CD14-positive monocyte (primary cell): Measurements from ENCODE around the gene PI4KB. TPM values are rescaled to one million over a fixed set of nuclear protein-coding genes. Genes with fewer than 3 reads are reported as not detected.

Source experiments
- DNase-seq, 3 donors: peaks; one replicate each; pipeline ENCODE4 v3.0.0-alpha.2; 2011 to 2022
- H2AFZ ChIP-seq: 2 replicates; pipeline ENCODE4 v1.6.0; 2012; ENCODE audit warnings: mild to moderate bottlenecking, low read depth, low read length, inconsistent platforms; ENCODE audit not compliant: insufficient read depth, poor library complexity, severe bottlenecking
- H3K27ac ChIP-seq, 2 donors: 1 replicate in 1 of 2; 2 replicates in 1 of 2; pipeline ENCODE4 v1.5.1; 2012 to 2013; ENCODE audit warnings: low read length in 2 of 2, control low read depth in 1 of 2, inconsistent platforms in 1 of 2, low read depth in 1 of 2, mild to moderate bottlenecking in 1 of 2
- H3K27me3 ChIP-seq, 2 donors: one replicate each; pipeline versions ENCODE4 v1.6.0 to v1.6.1; 2011 to 2013; ENCODE audit warnings: low read length in 2 of 2; ENCODE audit not compliant: control insufficient read depth in 2 of 2, insufficient read depth in 2 of 2
- H3K36me3 ChIP-seq, 2 donors: replicated peaks in 1 of 2; 1 replicate in 1 of 2; 2 replicates in 1 of 2; pipeline versions ENCODE4 v1.5.1 to v1.6.1; 2012 to 2013; ENCODE audit warnings: low read length in 2 of 2, control low read depth in 1 of 2, inconsistent platforms in 1 of 2, mild to moderate bottlenecking in 1 of 2; ENCODE audit not compliant: insufficient read depth in 2 of 2, control insufficient read depth in 1 of 2
- H3K4me1 ChIP-seq, 2 donors: 1 replicate in 1 of 2; 2 replicates in 1 of 2; pipeline versions ENCODE4 v1.5.1 to v1.6.1; 2012 to 2013; ENCODE audit warnings: low read length in 2 of 2, control low read depth in 1 of 2, inconsistent platforms in 1 of 2, mild to moderate bottlenecking in 1 of 2, moderate library complexity in 1 of 2; ENCODE audit not compliant: insufficient read depth in 2 of 2, control insufficient read depth in 1 of 2
- H3K4me2 ChIP-seq: replicated peaks from 2 replicates; pipeline ENCODE3; 2012; ENCODE audit warnings: low read length, moderate library complexity, mild to moderate bottlenecking; ENCODE audit not compliant: poor library complexity, severe bottlenecking; ENCODE audit errors: extremely low read depth
- H3K4me3 ChIP-seq, 3 experiments: fragments of 200-600 bp in 1 of 3; sonication (generic) in 1 of 3; replicated peaks in 1 of 3; 1 replicate in 2 of 3; 2 replicates in 1 of 3; pipeline ENCODE4 v1.5.1; 2011 to 2013; ENCODE audit warnings: low read length in 3 of 3, mild to moderate bottlenecking in 3 of 3, control low read depth in 2 of 3, low read depth in 2 of 3, inconsistent platforms in 1 of 3, moderate library complexity in 1 of 3
- H3K79me2 ChIP-seq: 2 replicates; pipeline ENCODE4 v1.6.0; 2012; ENCODE audit warnings: mild to moderate bottlenecking, control low read depth, inconsistent platforms, low read length, moderate library complexity; ENCODE audit not compliant: insufficient read depth
- H3K9ac ChIP-seq: 2 replicates; pipeline ENCODE4 v1.6.0; 2017; ENCODE audit warnings: low read length, mild to moderate bottlenecking; ENCODE audit not compliant: insufficient read depth, poor library complexity, severe bottlenecking
- H3K9me3 ChIP-seq, 2 donors: replicated peaks in 1 of 2; 1 replicate in 1 of 2; 2 replicates in 1 of 2; pipeline versions ENCODE4 v1.5.1 to v1.6.1; 2012 to 2013; ENCODE audit warnings: low read length in 2 of 2, control low read depth in 1 of 2; ENCODE audit not compliant: control insufficient read depth in 1 of 2, insufficient read depth in 1 of 2
- H4K20me1 ChIP-seq: 2 replicates; pipeline ENCODE4 v1.6.0; 2012; ENCODE audit warnings: mild to moderate bottlenecking, low read length, control low read depth, moderate library complexity; ENCODE audit not compliant: insufficient read depth
- H3K27ac Mint-ChIP-seq, 7 donors: one replicate each; pipeline ENCODE4 v1.8.0; 2020; ENCODE audit warnings: mild to moderate bottlenecking in 7 of 7, mixed read lengths in 7 of 7, moderate library complexity in 6 of 7, inconsistent platforms in 2 of 7
- H3K27me3 Mint-ChIP-seq, 3 donors: one replicate each; pipeline ENCODE4 v1.8.0; 2021 to 2022; ENCODE audit warnings: low read depth in 3 of 3, mild to moderate bottlenecking in 3 of 3, mixed read lengths in 3 of 3, moderate library complexity in 3 of 3, inconsistent platforms in 1 of 3
- H3K36me3 Mint-ChIP-seq, 2 donors: one replicate each; pipeline ENCODE4 v1.8.0; 2020; ENCODE audit warnings: mixed read lengths in 2 of 2, inconsistent platforms in 1 of 2, mild to moderate bottlenecking in 1 of 2
- H3K4me1 Mint-ChIP-seq: one replicate; pipeline ENCODE4 v1.8.0; 2020; ENCODE audit warnings: mild to moderate bottlenecking, mixed read lengths
- H3K4me3 Mint-ChIP-seq, 2 donors: one replicate each; pipeline ENCODE4 v1.8.0; 2020; ENCODE audit warnings: mild to moderate bottlenecking in 2 of 2, mixed read lengths in 2 of 2, moderate library complexity in 1 of 2
- H3K9me3 Mint-ChIP-seq, 7 donors: one replicate each; pipeline ENCODE4 v1.8.0; 2020 to 2022; ENCODE audit warnings: mixed read lengths in 7 of 7, mild to moderate bottlenecking in 6 of 7, moderate library complexity in 6 of 7, inconsistent platforms in 2 of 7
- WGBS: methylation state at CpG from one replicate; pipeline ENCODE4 v1.1.5; 2013; ENCODE audit warnings: missing lambda C conversion rate; ENCODE audit not compliant: insufficient coverage; 5-methylcytosine and 5-hydroxymethylcytosine counted together
- intact Hi-C, 2 donors: fragments of 100-400 bp; cut with micrococcal nuclease; formaldehyde crosslinking; loops; one replicate each; pipeline versions ENCODE4 v1.15.0 to v1.15.1; 2023
- polyA plus RNA-seq, 3 donors: library from polyadenylated mRNA; depleted of rRNA in 1 of 3; unstranded in 2 of 3; stranded (reverse) in 1 of 3; fragments of 300-500 nt in 2 of 3; fragments of >200 nt in 1 of 3; fragmentation: Illumina TruSeq in 2 of 3; gene quantifications; 1 replicate in 2 of 3; 2 replicates in 1 of 3; pipeline ENCODE4 v1.2.3, GENCODE V29; 2012 to 2021
- TF ChIP-seq, protein P1 (sequence below): fragments of 200-600 bp; IDR thresholded peaks from one replicate; pipeline ENCODE4 v1.8.0; 2022; ENCODE audit warnings: antibody characterized with exemption, mild to moderate bottlenecking

The PI4KB gene
- polyA plus RNA-seq, 3 donors: 37.8 to 148 (median 50.3) TPM

DNA sequence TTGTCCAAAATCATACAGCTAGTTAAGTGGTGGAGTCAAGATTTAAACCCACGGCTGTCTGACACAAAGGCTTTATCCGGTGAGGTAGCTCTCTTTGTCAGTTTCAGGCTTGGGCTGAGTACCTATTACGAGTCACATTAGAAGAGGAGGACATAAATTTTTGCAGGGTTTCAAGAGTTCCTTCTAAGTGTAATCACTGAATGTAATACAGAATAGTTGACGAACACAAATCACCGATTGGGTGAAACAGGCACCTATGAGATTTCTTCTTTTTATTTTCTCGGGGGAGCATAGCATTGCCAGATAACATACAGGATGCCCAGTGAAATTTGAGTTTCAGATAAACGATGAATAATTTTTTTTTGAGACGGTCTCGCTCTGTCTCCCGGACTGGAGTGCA, 71.8 kb downstream of the PI4KB start:
- TF ChIP-seq, protein P1, sequence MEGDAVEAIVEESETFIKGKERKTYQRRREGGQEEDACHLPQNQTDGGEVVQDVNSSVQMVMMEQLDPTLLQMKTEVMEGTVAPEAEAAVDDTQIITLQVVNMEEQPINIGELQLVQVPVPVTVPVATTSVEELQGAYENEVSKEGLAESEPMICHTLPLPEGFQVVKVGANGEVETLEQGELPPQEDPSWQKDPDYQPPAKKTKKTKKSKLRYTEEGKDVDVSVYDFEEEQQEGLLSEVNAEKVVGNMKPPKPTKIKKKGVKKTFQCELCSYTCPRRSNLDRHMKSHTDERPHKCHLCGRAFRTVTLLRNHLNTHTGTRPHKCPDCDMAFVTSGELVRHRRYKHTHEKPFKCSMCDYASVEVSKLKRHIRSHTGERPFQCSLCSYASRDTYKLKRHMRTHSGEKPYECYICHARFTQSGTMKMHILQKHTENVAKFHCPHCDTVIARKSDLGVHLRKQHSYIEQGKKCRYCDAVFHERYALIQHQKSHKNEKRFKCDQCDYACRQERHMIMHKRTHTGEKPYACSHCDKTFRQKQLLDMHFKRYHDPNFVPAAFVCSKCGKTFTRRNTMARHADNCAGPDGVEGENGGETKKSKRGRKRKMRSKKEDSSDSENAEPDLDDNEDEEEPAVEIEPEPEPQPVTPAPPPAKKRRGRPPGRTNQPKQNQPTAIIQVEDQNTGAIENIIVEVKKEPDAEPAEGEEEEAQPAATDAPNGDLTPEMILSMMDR: no peak
- Histone ChIP-seq H3K36me3 (peaks cover 0 to 9% of the 10 kb centered on the region in 2 donors), H2AFZ (peak overlapping the region; percentile 81), H4K20me1 (peaks cover 26% of the 10 kb centered on the region), H3K79me2 (peaks cover 58% of the 10 kb centered on the region), H3K27ac (peak overlapping the region in 1 of 2 donors; percentile 96), H3K9me3 (no peaks in the 10 kb centered on the region), H3K27me3 (no peaks in the 10 kb centered on the region), H3K4me1 (peaks cover 9 to 10% of the 10 kb centered on the region in 2 donors), H3K4me2 (peak overlapping the region; percentile 77), H3K9ac (peak overlapping the region; percentile 87), H3K4me3 (peak overlapping the region; percentile 54 to 93 (median 72))
- Mint-ChIP-seq H3K4me1 (peaks cover 26% of the 10 kb centered on the region), H3K9me3 (no peaks in the 10 kb centered on the region), H3K36me3 (peaks cover 2 to 10% of the 10 kb centered on the region in 2 donors), H3K4me3 (peak overlapping the region; percentile 87 to 97), H3K27ac (peak overlapping the region; percentile 90 to 100 (median 99)), H3K27me3 (peaks cover 0 to 2% (median 0%) of the 10 kb centered on the region in 3 donors)
- 67% methylated on average over 9 of the region's 10 CpGs for WGBS
- DNase-seq: peak in 1 of 3 donors; percentile 34
- intact Hi-C loops: loop anchor here (1.0 to 2.0 kb wide), 2 partner anchors 22 to 57 kb away; partner anchors contain the start of gene PIP5K1A (in 1 of the 2)

GRCh38 chr1:151254217-151255213, 72.7 kb downstream of the PI4KB start, which contains the start of gene PSMD4:
TSS of gene PSMD4 (plus strand) at chr1:151254734. CDS start at chr1:151254783, 49 bp downstream.
- peak; percentile 96 to 98 (median 96) for DNase-seq
- H3K9ac ChIP-seq: peak within 1 kb of the TSS; percentile 87
- peaks cover 9 to 10% of the 10 kb centered on the region in 2 donors for H3K4me1 ChIP-seq
- Mint-ChIP-seq H3K27ac (peak within 1 kb of the TSS; percentile 90 to 100 (median 99)), H3K4me1 (peaks cover 26% of the 10 kb centered on the region), H3K36me3 (peaks cover 3 to 17% of the 10 kb centered on the region in 2 donors), H3K4me3 (peak within 1 kb of the TSS; percentile 87 to 97), H3K27me3 (no peaks in the 10 kb centered on the region), H3K9me3 (no peaks in the 10 kb centered on the region)
- WGBS: 5% methylated on average over 39 of the region's 56 CpGs
- intact Hi-C loops: loop anchor here (1.0 to 5.0 kb wide), 3 partner anchors 23 to 57 kb away; partner anchors contain the start of gene PIP5K1A (in 2 of the 2)
- no peaks in the 10 kb centered on the region for H3K27me3 ChIP-seq
- no peaks in the 10 kb centered on the region for H3K9me3 ChIP-seq
- H3K4me2 ChIP-seq: peak within 1 kb of the TSS; percentile 77
- H3K4me3 ChIP-seq: peak within 1 kb of the TSS; percentile 54 to 93 (median 72)
- peak within 1 kb of the TSS; percentile 81 for H2AFZ ChIP-seq
- peaks cover 18% of the 10 kb centered on the region for H4K20me1 ChIP-seq
- TF ChIP-seq, protein P1: no peak
- H3K36me3 ChIP-seq: peaks cover 0 to 18% of the 10 kb centered on the region in 2 donors
- H3K79me2 ChIP-seq: peaks cover 50% of the 10 kb centered on the region
- H3K27ac ChIP-seq: peak within 1 kb of the TSS; percentile 76 to 96
